Activated CD4-positive, alpha-beta memory T cell treated with anti-CD3 and anti-CD28 coated beads, Interleukin-2, amount 10 ng/mL, durations not matched to agents 7 days and 5 days (primary cell): ENCODE measurements around the gene PDC. TPM values are rescaled to one million over a fixed set of nuclear protein-coding genes. Genes with fewer than 3 reads are reported as not detected.
"Not testable (repeated sequence)": the region's sequence is repeated elsewhere in the genome, so short reads cannot be mapped to it uniquely, and the experiment has no call there.

ENCODE experiments used
- CTCF ChIA-PET: fragments of 350-600 bp; sonication (Branson Sonifier 250); formaldehyde crosslinking; loops from one replicate; lab custom pipeline; 2021; ENCODE audit warnings: antibody characterized with exemption, inconsistent platforms; lab: Charles Lee
- POLR2A ChIA-PET: fragments of 350-600 bp; sonication (Branson Sonifier 250); formaldehyde crosslinking; loops from one replicate; lab custom pipeline; 2021; ENCODE audit warnings: antibody characterized with exemption; lab: Charles Lee
- DNase-seq: peaks from one replicate; pipeline ENCODE4 v3.0.0-alpha.2; 2020
- H3K27ac Mint-ChIP-seq: one replicate; pipeline ENCODE4 v1.8.0; 2021; ENCODE audit warnings: mild to moderate bottlenecking, mixed read lengths
- H3K27me3 Mint-ChIP-seq: one replicate; pipeline ENCODE4 v1.8.0; 2021; ENCODE audit warnings: mixed read lengths
- H3K36me3 Mint-ChIP-seq: one replicate; pipeline ENCODE4 v1.8.0; 2021; ENCODE audit warnings: low read depth, mixed read lengths
- H3K4me1 Mint-ChIP-seq: one replicate; pipeline ENCODE4 v1.8.0; 2021; ENCODE audit warnings: mixed read lengths
- H3K4me3 Mint-ChIP-seq: one replicate; pipeline ENCODE4 v1.8.0; 2021; ENCODE audit warnings: mild to moderate bottlenecking, mixed read lengths
- H3K9me3 Mint-ChIP-seq: one replicate; pipeline ENCODE4 v1.8.0; 2021; ENCODE audit warnings: mixed read lengths
- total RNA-seq, 2 experiments: library from RNA; stranded (reverse); gene quantifications; one replicate each; pipeline ENCODE4 v1.2.3, GENCODE V29; 2021

The PDC gene
- total RNA-seq, 2 experiments from 2014 or later: not detected

- ChIA-PET POLR2A (interaction anchor here (1.4 to 3.0 kb wide), 2 partner anchors 11 to 45 kb away, joined by 4 to 9 read pairs; partner anchors contain the start of gene TPR), CTCF (interaction anchor here (1.4 to 2.8 kb wide), 3 partner anchors 16 to 566 kb away, joined by 4 to 16 read pairs (median 11); partner anchors contain the start of genes ODR4 and TPR)
- DNase-seq: no peak
- no peak overlapping the region for H3K4me3 Mint-ChIP-seq
- peak overlapping the region; percentile 81 for H3K27ac Mint-ChIP-seq
- peaks cover 20% of the 10 kb centered on the region for H3K36me3 Mint-ChIP-seq
- no peaks in the 10 kb centered on the region for H3K9me3 Mint-ChIP-seq
- H3K4me1 Mint-ChIP-seq: peaks cover 20% of the 10 kb centered on the region
- H3K27me3 Mint-ChIP-seq: no peaks in the 10 kb centered on the region
These were observed 40.6 kb downstream of the PDC start for GRCh38 chr1:186420311-186420710.

- Mint-ChIP-seq H3K27ac (peak overlapping the region; percentile 12), H3K36me3 (peaks cover 14% of the 10 kb centered on the region), H3K4me3 (no peak overlapping the region), H3K9me3 (no peaks in the 10 kb centered on the region), H3K27me3 (no peaks in the 10 kb centered on the region), H3K4me1 (peaks cover 20% of the 10 kb centered on the region)
- ChIA-PET POLR2A (interaction anchor here (0.7 to 3.0 kb wide), 3 partner anchors 9 to 43 kb away, joined by 3 to 9 read pairs (median 3); partner anchors contain the start of genes ODR4 and TPR), CTCF (interaction anchor here (0.7 to 1.2 kb wide), 3 partner anchors 14 to 624 kb away, joined by 3 to 4 read pairs (median 4); partner anchors contain the start of gene TPR)
- DNase-seq: no peak
These were observed 42.4 kb downstream of the PDC start for GRCh38 chr1:186418503-186418902.

GRCh38 chr1:186413319-186413718 is 47.6 kb downstream of the PDC start:
- Mint-ChIP-seq H3K27ac (no peak overlapping the region), H3K4me1 (no peaks in the 10 kb centered on the region), H3K36me3 (no peaks in the 10 kb centered on the region), H3K4me3 (no peak overlapping the region), H3K9me3 (no peaks in the 10 kb centered on the region), H3K27me3 (no peaks in the 10 kb centered on the region)
- ChIA-PET POLR2A (no interaction called here), CTCF (interaction anchor here (0.7 to 1.3 kb wide), 2 partner anchors 38 to 69 kb away, joined by 3 to 5 read pairs; partner anchors contain the start of gene TPR)
- no peak for DNase-seq

GRCh38 chr1:186409091-186409490 is 51.8 kb downstream of the PDC start:
- ChIA-PET POLR2A (interaction anchor here (0.8 to 2.2 kb wide), 2 partner anchors 10 to 19 kb away, joined by 3 to 9 read pairs; no protein-coding TSS in a partner anchor), CTCF (no interaction called here)
- H3K27ac Mint-ChIP-seq: no peak overlapping the region
- H3K9me3 Mint-ChIP-seq: no peaks in the 10 kb centered on the region
- H3K36me3 Mint-ChIP-seq: peaks cover 8% of the 10 kb centered on the region
- DNase-seq: no peak
- no peak overlapping the region for H3K4me3 Mint-ChIP-seq
- H3K27me3 Mint-ChIP-seq: no peaks in the 10 kb centered on the region
- H3K4me1 Mint-ChIP-seq: peaks cover 3% of the 10 kb centered on the region

- CTCF ChIA-PET: interaction anchor here (0.6 to 2.4 kb wide), 17 partner anchors 12 to 584 kb away, joined by 3 to 15 read pairs (median 4); partner anchors contain the start of genes ODR4 and TPR
- Mint-ChIP-seq H3K9me3 (no peaks in the 10 kb centered on the region), H3K4me3 (no peak overlapping the region), H3K36me3 (peaks cover 11% of the 10 kb centered on the region), H3K27me3 (no peaks in the 10 kb centered on the region), H3K27ac (peak overlapping the region; percentile 21), H3K4me1 (peaks cover 5% of the 10 kb centered on the region)
- no peak for DNase-seq
- POLR2A ChIA-PET: interaction anchor here (0.6 kb wide), 1 partner anchor 501 kb away, joined by 3 read pairs; no protein-coding TSS in a partner anchor
These were observed 56.4 kb downstream of the PDC start for GRCh38 chr1:186404454-186405051.

GRCh38 chr1:186403632-186404031 is 57.3 kb downstream of the PDC start:
- H3K36me3 Mint-ChIP-seq: peaks cover 11% of the 10 kb centered on the region
- H3K27ac Mint-ChIP-seq: no peak overlapping the region
- ChIA-PET POLR2A (interaction anchor here (0.6 kb wide), 1 partner anchor 502 kb away, joined by 3 read pairs; no protein-coding TSS in a partner anchor), CTCF (interaction anchor here (0.6 to 2.4 kb wide), 16 partner anchors 11 to 585 kb away, joined by 3 to 15 read pairs (median 4); partner anchors contain the start of genes ODR4 and TPR)
- H3K9me3 Mint-ChIP-seq: no peaks in the 10 kb centered on the region
- peaks cover 5% of the 10 kb centered on the region for H3K4me1 Mint-ChIP-seq
- no peaks in the 10 kb centered on the region for H3K27me3 Mint-ChIP-seq
- no peak overlapping the region for H3K4me3 Mint-ChIP-seq
- DNase-seq: no peak

GRCh38 chr1:186401446-186401845 is 59.5 kb downstream of the PDC start:
- DNase-seq, POLR2A ChIA-PET, H3K27ac Mint-ChIP-seq, H3K36me3 Mint-ChIP-seq, H3K4me3 Mint-ChIP-seq, H3K4me1 Mint-ChIP-seq, CTCF ChIA-PET, H3K27me3 Mint-ChIP-seq, H3K9me3 Mint-ChIP-seq: not testable (repeated sequence)

Other genes starting within 250 kb of the PDC start
- under 1 TPM; 0.23 to 0.25 TPM for gene PRG4, start 164.8 kb downstream of the PDC start, total RNA-seq
- gene TPR, start 85.9 kb downstream of the PDC start, total RNA-seq: 100 to 1,000 TPM; 117 to 122 TPM
- gene ODR4, start 85.3 kb downstream of the PDC start, total RNA-seq: 10 to 100 TPM in 1 of 2 experiments, 1 to 10 TPM in 1; 10.0 to 10.8 TPM
- gene PTGS2, start 219.3 kb upstream of the PDC start, total RNA-seq: under 1 TPM; 0.13 to 0.18 TPM